ENCODE measurements around the gene NCL. TPM values are rescaled to one million over a fixed set of nuclear protein-coding genes. Genes with fewer than 3 reads are reported as not detected.

The NCL gene
- total and polyA plus RNA-seq, 2 of the 13 experiments (the other 11 are each of a cell fraction or from before 2014, with no cell fraction given) = 105 to 779 TPM

DNA sequence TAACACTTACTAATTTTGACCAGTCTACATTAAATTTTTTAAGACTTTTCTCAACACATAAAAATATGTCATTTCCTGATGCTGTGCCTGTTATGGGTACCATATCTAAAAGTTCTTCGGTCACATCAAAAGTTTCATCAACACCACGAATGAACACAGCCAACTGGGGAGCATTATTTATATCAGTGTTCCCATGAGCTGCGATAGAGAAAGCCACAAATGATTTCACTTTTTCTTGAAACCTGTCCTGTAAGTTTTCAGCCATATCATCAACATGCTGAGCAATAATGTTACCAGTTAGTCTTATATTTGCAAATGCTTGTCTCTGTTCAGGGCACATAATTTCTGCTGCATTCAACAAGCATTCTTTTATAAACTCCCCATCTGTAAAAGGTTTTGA, 30.4 kb upstream of the NCL start:
- Histone ChIP-seq H3K79me2 (ENCODE audit: insufficient read depth, low read length) (no peaks in the 10 kb centered on the region), H2AFZ (ENCODE audit: low read length) (no peak overlapping the region), H3K27ac (ENCODE audit: extremely low read length, insufficient read depth, low read length) (no peak overlapping the region), H3K36me3 (replicated peaks in 1 of 2; ENCODE audit: control insufficient read depth in 1 of 2, insufficient read depth in 2 of 2, low read length in 2 of 2) (no peaks in the 10 kb centered on the region), H3K27me3 (ENCODE audit: control insufficient read depth in 1 of 2, insufficient read depth in 2 of 2, low read length in 2 of 2) (peaks cover 0 to 9% of the 10 kb centered on the region in 2 experiments; a peak in 1 of 5 replicates), H3K4me2 (ENCODE audit: low read depth, low read length) (no peak overlapping the region), H4K20me1 (ENCODE audit: insufficient read depth, low read length) (no peaks in the 10 kb centered on the region), H3K4me3 (replicated peaks in 1 of 3; ENCODE audit: insufficient read depth in 1 of 3, low read depth in 2 of 3, low read length in 3 of 3) (no peak overlapping the region), H3K9ac (ENCODE audit: insufficient read depth, low read depth, low read length) (no peak overlapping the region), H3K4me1 (ENCODE audit: insufficient read depth, low read length) (no peaks in the 10 kb centered on the region), H3K9me3 (ENCODE audit: low read length) (peaks cover 4% of the 10 kb centered on the region)
- FAIRE-seq (no peak), ATAC-seq (no peak), DNase-seq (ENCODE audit: low spot score) (no peak)
- ChIA-PET POLR2A (no interaction called here), CTCF (ENCODE audit: low intra/inter-chr PET ratio, low total read pairs) (no interaction called here)
- no TSS peak for BruUV-seq (replicated peaks)
- intact Hi-C loops (cut with micrococcal nuclease; ENCODE audit: unreplicated experiment) (no loop called here), in situ Hi-C loops (cut with HindIII; ENCODE audit: extremely low pct_ligation_motif_present, low pct_unique_long_range_greater_than_20kb) (no loop called here)
- 14% methylated on average over 3 of the region's 3 CpGs for WGBS (ENCODE audit: low lambda C conversion rate)
- TF ChIP-seq TBX3 (IDR thresholded peaks at IDR 0.05; ENCODE audit: borderline replicate concordance) (no peak), ZNF775 (CRISPR knock-in tag; IDR thresholded peaks at IDR 0.05; ENCODE audit: borderline replicate concordance) (no peak), ZNF496 (CRISPR knock-in tag; IDR thresholded peaks at IDR 0.05; ENCODE audit: insufficient replicate concordance) (no peak), ZNF224 (CRISPR knock-in tag; IDR thresholded peaks at IDR 0.05) (no peak), ZNF674 (CRISPR knock-in tag; IDR thresholded peaks at IDR 0.05; ENCODE audit: low read depth) (no peak)
- TF ChIP-seq, protein P1, sequence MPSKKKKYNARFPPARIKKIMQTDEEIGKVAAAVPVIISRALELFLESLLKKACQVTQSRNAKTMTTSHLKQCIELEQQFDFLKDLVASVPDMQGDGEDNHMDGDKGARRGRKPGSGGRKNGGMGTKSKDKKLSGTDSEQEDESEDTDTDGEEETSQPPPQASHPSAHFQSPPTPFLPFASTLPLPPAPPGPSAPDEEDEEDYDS (CRISPR knock-in tag; IDR thresholded peaks at IDR 0.05) = no peak
- TF ChIP-seq, protein P2, sequence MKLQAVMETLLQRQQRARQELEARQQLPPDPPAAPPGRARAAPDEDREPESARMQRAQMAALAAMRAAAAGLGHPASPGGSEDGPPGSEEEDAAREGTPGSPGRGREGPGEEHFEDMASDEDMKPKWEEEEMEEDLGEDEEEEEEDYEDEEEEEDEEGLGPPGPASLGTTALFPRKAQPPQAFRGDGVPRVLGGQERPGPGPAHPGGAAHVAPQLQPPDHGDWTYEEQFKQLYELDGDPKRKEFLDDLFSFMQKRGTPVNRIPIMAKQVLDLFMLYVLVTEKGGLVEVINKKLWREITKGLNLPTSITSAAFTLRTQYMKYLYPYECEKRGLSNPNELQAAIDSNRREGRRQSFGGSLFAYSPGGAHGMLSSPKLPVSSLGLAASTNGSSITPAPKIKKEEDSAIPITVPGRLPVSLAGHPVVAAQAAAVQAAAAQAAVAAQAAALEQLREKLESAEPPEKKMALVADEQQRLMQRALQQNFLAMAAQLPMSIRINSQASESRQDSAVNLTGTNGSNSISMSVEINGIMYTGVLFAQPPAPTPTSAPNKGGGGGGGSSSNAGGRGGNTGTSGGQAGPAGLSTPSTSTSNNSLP (IDR thresholded peaks at IDR 0.05; ENCODE audit: low read depth, low read length) = no peak
- TF ChIP-seq, protein P3, sequence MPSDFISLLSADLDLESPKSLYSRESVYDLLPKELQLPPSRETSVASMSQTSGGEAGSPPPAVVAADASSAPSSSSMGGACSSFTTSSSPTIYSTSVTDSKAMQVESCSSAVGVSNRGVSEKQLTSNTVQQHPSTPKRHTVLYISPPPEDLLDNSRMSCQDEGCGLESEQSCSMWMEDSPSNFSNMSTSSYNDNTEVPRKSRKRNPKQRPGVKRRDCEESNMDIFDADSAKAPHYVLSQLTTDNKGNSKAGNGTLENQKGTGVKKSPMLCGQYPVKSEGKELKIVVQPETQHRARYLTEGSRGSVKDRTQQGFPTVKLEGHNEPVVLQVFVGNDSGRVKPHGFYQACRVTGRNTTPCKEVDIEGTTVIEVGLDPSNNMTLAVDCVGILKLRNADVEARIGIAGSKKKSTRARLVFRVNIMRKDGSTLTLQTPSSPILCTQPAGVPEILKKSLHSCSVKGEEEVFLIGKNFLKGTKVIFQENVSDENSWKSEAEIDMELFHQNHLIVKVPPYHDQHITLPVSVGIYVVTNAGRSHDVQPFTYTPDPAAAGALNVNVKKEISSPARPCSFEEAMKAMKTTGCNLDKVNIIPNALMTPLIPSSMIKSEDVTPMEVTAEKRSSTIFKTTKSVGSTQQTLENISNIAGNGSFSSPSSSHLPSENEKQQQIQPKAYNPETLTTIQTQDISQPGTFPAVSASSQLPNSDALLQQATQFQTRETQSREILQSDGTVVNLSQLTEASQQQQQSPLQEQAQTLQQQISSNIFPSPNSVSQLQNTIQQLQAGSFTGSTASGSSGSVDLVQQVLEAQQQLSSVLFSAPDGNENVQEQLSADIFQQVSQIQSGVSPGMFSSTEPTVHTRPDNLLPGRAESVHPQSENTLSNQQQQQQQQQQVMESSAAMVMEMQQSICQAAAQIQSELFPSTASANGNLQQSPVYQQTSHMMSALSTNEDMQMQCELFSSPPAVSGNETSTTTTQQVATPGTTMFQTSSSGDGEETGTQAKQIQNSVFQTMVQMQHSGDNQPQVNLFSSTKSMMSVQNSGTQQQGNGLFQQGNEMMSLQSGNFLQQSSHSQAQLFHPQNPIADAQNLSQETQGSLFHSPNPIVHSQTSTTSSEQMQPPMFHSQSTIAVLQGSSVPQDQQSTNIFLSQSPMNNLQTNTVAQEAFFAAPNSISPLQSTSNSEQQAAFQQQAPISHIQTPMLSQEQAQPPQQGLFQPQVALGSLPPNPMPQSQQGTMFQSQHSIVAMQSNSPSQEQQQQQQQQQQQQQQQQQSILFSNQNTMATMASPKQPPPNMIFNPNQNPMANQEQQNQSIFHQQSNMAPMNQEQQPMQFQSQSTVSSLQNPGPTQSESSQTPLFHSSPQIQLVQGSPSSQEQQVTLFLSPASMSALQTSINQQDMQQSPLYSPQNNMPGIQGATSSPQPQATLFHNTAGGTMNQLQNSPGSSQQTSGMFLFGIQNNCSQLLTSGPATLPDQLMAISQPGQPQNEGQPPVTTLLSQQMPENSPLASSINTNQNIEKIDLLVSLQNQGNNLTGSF (CRISPR knock-in tag; IDR thresholded peaks at IDR 0.05) = no peak
- TF ChIP-seq, protein P4, sequence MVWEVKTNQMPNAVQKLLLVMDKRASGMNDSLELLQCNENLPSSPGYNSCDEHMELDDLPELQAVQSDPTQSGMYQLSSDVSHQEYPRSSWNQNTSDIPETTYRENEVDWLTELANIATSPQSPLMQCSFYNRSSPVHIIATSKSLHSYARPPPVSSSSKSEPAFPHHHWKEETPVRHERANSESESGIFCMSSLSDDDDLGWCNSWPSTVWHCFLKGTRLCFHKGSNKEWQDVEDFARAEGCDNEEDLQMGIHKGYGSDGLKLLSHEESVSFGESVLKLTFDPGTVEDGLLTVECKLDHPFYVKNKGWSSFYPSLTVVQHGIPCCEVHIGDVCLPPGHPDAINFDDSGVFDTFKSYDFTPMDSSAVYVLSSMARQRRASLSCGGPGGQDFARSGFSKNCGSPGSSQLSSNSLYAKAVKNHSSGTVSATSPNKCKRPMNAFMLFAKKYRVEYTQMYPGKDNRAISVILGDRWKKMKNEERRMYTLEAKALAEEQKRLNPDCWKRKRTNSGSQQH (CRISPR knock-in tag; IDR thresholded peaks at IDR 0.05; ENCODE audit: low read depth) = no peak
- TF ChIP-seq, protein P5, sequence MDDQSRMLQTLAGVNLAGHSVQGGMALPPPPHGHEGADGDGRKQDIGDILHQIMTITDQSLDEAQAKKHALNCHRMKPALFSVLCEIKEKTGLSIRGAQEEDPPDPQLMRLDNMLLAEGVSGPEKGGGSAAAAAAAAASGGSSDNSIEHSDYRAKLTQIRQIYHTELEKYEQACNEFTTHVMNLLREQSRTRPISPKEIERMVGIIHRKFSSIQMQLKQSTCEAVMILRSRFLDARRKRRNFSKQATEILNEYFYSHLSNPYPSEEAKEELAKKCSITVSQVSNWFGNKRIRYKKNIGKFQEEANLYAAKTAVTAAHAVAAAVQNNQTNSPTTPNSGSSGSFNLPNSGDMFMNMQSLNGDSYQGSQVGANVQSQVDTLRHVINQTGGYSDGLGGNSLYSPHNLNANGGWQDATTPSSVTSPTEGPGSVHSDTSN (CRISPR knock-in tag; IDR thresholded peaks at IDR 0.05; ENCODE audit: borderline replicate concordance) = no peak
- TF ChIP-seq, protein P6, sequence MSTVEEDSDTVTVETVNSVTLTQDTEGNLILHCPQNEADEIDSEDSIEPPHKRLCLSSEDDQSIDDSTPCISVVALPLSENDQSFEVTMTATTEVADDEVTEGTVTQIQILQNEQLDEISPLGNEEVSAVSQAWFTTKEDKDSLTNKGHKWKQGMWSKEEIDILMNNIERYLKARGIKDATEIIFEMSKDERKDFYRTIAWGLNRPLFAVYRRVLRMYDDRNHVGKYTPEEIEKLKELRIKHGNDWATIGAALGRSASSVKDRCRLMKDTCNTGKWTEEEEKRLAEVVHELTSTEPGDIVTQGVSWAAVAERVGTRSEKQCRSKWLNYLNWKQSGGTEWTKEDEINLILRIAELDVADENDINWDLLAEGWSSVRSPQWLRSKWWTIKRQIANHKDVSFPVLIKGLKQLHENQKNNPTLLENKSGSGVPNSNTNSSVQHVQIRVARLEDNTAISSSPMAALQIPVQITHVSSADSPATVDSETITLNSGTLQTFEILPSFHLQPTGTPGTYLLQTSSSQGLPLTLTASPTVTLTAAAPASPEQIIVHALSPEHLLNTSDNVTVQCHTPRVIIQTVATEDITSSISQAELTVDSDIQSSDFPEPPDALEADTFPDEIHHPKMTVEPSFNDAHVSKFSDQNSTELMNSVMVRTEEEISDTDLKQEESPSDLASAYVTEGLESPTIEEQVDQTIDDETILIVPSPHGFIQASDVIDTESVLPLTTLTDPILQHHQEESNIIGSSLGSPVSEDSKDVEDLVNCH (CRISPR knock-in tag; IDR thresholded peaks at IDR 0.05) = no peak

All from HepG2 (cell line).